ENCODE results near the gene XRCC1.
A peak's percentile ranks its signal among the peaks of the same experiment; 100 is the strongest.
"Not testable (repeated sequence)": the region's sequence is repeated elsewhere in the genome, so short reads cannot be mapped to it uniquely, and the experiment has no call there.

XRCC1 gene

GRCh38 chr19:43548706-43549105 lies 26.6 kb downstream of the XRCC1 start:
- Histone ChIP-seq H3K4me3 (ENCODE audit: low read length in 2 of 2) (no peak overlapping the region), H2BK120ac (ENCODE audit: low read depth, low read length) (no peak overlapping the region), H2AFZ (ENCODE audit: low read length) (no peak overlapping the region), H3K4me1 (ENCODE audit: control insufficient read depth in 2 of 2, insufficient read depth in 1 of 2, low read depth in 1 of 2, low read length in 2 of 2) (no peaks in the 10 kb centered on the region), H3K79me1 (ENCODE audit: low read depth, low read length) (no peaks in the 10 kb centered on the region), H4K8ac (ENCODE audit: low read depth, low read length) (no peak overlapping the region), H3K9me3 (replicated peaks in 1 of 2; ENCODE audit: control insufficient read depth in 2 of 2, insufficient read depth in 1 of 2, low read depth in 1 of 2, low read length in 2 of 2) (no peaks in the 10 kb centered on the region), H3K27ac (replicated peaks; ENCODE audit: low read length) (no peak overlapping the region), H4K91ac (ENCODE audit: low read depth, low read length, poor library complexity) (no peak overlapping the region), H2AK5ac (ENCODE audit: low read depth, low read length) (no peak overlapping the region), H3K27me3 (ENCODE audit: control insufficient read depth in 3 of 3, insufficient read depth in 3 of 3, low read depth in 1 of 3, low read length in 3 of 3) (no peaks in the 10 kb centered on the region), H2BK12ac (ENCODE audit: low read length) (no peak overlapping the region), H3K14ac (ENCODE audit: low read length) (no peak overlapping the region), H2BK15ac (ENCODE audit: low read length) (no peak overlapping the region), H3K36me3 (replicated peaks in 1 of 2; ENCODE audit: control insufficient read depth in 2 of 2, insufficient read depth in 2 of 2, low read length in 2 of 2) (peaks cover 42 to 88% of the 10 kb centered on the region in 2 donors), H3K4ac (ENCODE audit: low read length) (no peak overlapping the region), H3K4me2 (ENCODE audit: insufficient read depth, low read length, poor library complexity, severe bottlenecking) (no peak overlapping the region), H2BK5ac (ENCODE audit: low read length) (no peak overlapping the region), H3K23ac (ENCODE audit: low read depth, low read length, poor library complexity) (no peak overlapping the region), H3K18ac (ENCODE audit: low read length) (no peak overlapping the region), H3K9ac (ENCODE audit: low read depth, low read length, poor library complexity) (no peak overlapping the region)
- DNase-seq (ENCODE audit: low spot score): no peak
- WGBS, 2 donors (ENCODE audit: extremely low coverage in 2 of 2, insufficient read length in 2 of 2, insufficient replicate concordance in 1 of 2): no CpG with 5 or more reads among the region's 2 CpGs

GRCh38 chr19:43547926-43548325 lies 27.4 kb downstream of the XRCC1 start:
- not testable (repeated sequence) for H3K4me2 ChIP-seq (ENCODE audit: insufficient read depth, low read length, poor library complexity, severe bottlenecking); H3K79me1 ChIP-seq (ENCODE audit: low read depth, low read length); H3K4me3 ChIP-seq (ENCODE audit: low read length in 2 of 2); H2BK120ac ChIP-seq (ENCODE audit: low read depth, low read length); H3K4me1 ChIP-seq (ENCODE audit: control insufficient read depth in 2 of 2, insufficient read depth in 1 of 2, low read depth in 1 of 2, low read length in 2 of 2); H2BK15ac ChIP-seq (ENCODE audit: low read length); DNase-seq (ENCODE audit: low spot score); H2BK5ac ChIP-seq (ENCODE audit: low read length); H3K18ac ChIP-seq (ENCODE audit: low read length); H3K9me3 ChIP-seq (replicated peaks in 1 of 2; ENCODE audit: control insufficient read depth in 2 of 2, insufficient read depth in 1 of 2, low read depth in 1 of 2, low read length in 2 of 2); H2AK5ac ChIP-seq (ENCODE audit: low read depth, low read length); H4K8ac ChIP-seq (ENCODE audit: low read depth, low read length); H3K9ac ChIP-seq (ENCODE audit: low read depth, low read length, poor library complexity); H3K4ac ChIP-seq (ENCODE audit: low read length); H4K91ac ChIP-seq (ENCODE audit: low read depth, low read length, poor library complexity); H3K27ac ChIP-seq (replicated peaks; ENCODE audit: low read length); H2AFZ ChIP-seq (ENCODE audit: low read length); H3K27me3 ChIP-seq (ENCODE audit: control insufficient read depth in 3 of 3, insufficient read depth in 3 of 3, low read depth in 1 of 3, low read length in 3 of 3); H2BK12ac ChIP-seq (ENCODE audit: low read length); H3K23ac ChIP-seq (ENCODE audit: low read depth, low read length, poor library complexity); H3K14ac ChIP-seq (ENCODE audit: low read length)
- no CpG with 5 or more reads among the region's 24 CpGs for WGBS, 2 donors (ENCODE audit: extremely low coverage in 2 of 2, insufficient read length in 2 of 2, insufficient replicate concordance in 1 of 2)
- H3K36me3 ChIP-seq (replicated peaks in 1 of 2; ENCODE audit: control insufficient read depth in 2 of 2, insufficient read depth in 2 of 2, low read length in 2 of 2): peaks cover 44 to 88% of the 10 kb centered on the region in 2 donors

- peaks cover 47 to 89% of the 10 kb centered on the region in 2 donors for H3K36me3 ChIP-seq (replicated peaks in 1 of 2; ENCODE audit: control insufficient read depth in 2 of 2, insufficient read depth in 2 of 2, low read length in 2 of 2)
- H3K4me2 ChIP-seq (ENCODE audit: insufficient read depth, low read length, poor library complexity, severe bottlenecking): no peak overlapping the region
- WGBS, 2 donors (ENCODE audit: extremely low coverage in 2 of 2, insufficient read length in 2 of 2, insufficient replicate concordance in 1 of 2): no CpG with 5 or more reads among the region's 3 CpGs
Measured at GRCh38 chr19:43546581-43546980, 28.7 kb downstream of the XRCC1 start.

GRCh38 chr19:43545981-43546380 lies 29.3 kb downstream of the XRCC1 start:
- Histone ChIP-seq H3K18ac (ENCODE audit: low read length) (no peak overlapping the region), H3K14ac (ENCODE audit: low read length) (no peak overlapping the region), H3K79me1 (ENCODE audit: low read depth, low read length) (no peaks in the 10 kb centered on the region), H2AK5ac (ENCODE audit: low read depth, low read length) (no peak overlapping the region), H2BK12ac (ENCODE audit: low read length) (no peak overlapping the region), H3K9me3 (replicated peaks in 1 of 2; ENCODE audit: control insufficient read depth in 2 of 2, insufficient read depth in 1 of 2, low read depth in 1 of 2, low read length in 2 of 2) (no peaks in the 10 kb centered on the region), H4K8ac (ENCODE audit: low read depth, low read length) (peak overlapping the region; percentile 17), H3K36me3 (replicated peaks in 1 of 2; ENCODE audit: control insufficient read depth in 2 of 2, insufficient read depth in 2 of 2, low read length in 2 of 2) (peaks cover 48 to 89% of the 10 kb centered on the region in 2 donors), H3K23ac (ENCODE audit: low read depth, low read length, poor library complexity) (peak overlapping the region; percentile 43), H4K91ac (ENCODE audit: low read depth, low read length, poor library complexity) (no peak overlapping the region), H3K27me3 (ENCODE audit: control insufficient read depth in 3 of 3, insufficient read depth in 3 of 3, low read depth in 1 of 3, low read length in 3 of 3) (no peaks in the 10 kb centered on the region), H3K27ac (replicated peaks; ENCODE audit: low read length) (no peak overlapping the region), H2AFZ (ENCODE audit: low read length) (no peak overlapping the region), H3K4me1 (ENCODE audit: control insufficient read depth in 2 of 2, insufficient read depth in 1 of 2, low read depth in 1 of 2, low read length in 2 of 2) (no peaks in the 10 kb centered on the region), H3K4ac (ENCODE audit: low read length) (no peak overlapping the region), H3K4me2 (ENCODE audit: insufficient read depth, low read length, poor library complexity, severe bottlenecking) (no peak overlapping the region), H2BK120ac (ENCODE audit: low read depth, low read length) (no peak overlapping the region), H3K9ac (ENCODE audit: low read depth, low read length, poor library complexity) (no peak overlapping the region), H2BK5ac (ENCODE audit: low read length) (no peak overlapping the region), H2BK15ac (ENCODE audit: low read length) (no peak overlapping the region), H3K4me3 (ENCODE audit: low read length in 2 of 2) (no peak overlapping the region)
- DNase-seq (ENCODE audit: low spot score): no peak
- WGBS, 2 donors (ENCODE audit: extremely low coverage in 2 of 2, insufficient read length in 2 of 2, insufficient replicate concordance in 1 of 2): no CpG with 5 or more reads among the region's 2 CpGs

More at GRCh38 chr19:43546581-43546980, 28.7 kb downstream of the XRCC1 start:
- Histone ChIP-seq H3K9ac (ENCODE audit: low read depth, low read length, poor library complexity) (no peak overlapping the region), H3K27ac (replicated peaks; ENCODE audit: low read length) (no peak overlapping the region), H3K14ac (ENCODE audit: low read length) (no peak overlapping the region), H2AFZ (ENCODE audit: low read length) (no peak overlapping the region), H3K79me1 (ENCODE audit: low read depth, low read length) (no peaks in the 10 kb centered on the region), H2BK5ac (ENCODE audit: low read length) (no peak overlapping the region), H3K4me1 (ENCODE audit: control insufficient read depth in 2 of 2, insufficient read depth in 1 of 2, low read depth in 1 of 2, low read length in 2 of 2) (no peaks in the 10 kb centered on the region), H2BK15ac (ENCODE audit: low read length) (no peak overlapping the region), H3K18ac (ENCODE audit: low read length) (no peak overlapping the region), H2BK12ac (ENCODE audit: low read length) (no peak overlapping the region), H3K27me3 (ENCODE audit: control insufficient read depth in 3 of 3, insufficient read depth in 3 of 3, low read depth in 1 of 3, low read length in 3 of 3) (no peaks in the 10 kb centered on the region), H3K4ac (ENCODE audit: low read length) (no peak overlapping the region), H4K8ac (ENCODE audit: low read depth, low read length) (no peak overlapping the region), H3K4me3 (ENCODE audit: low read length in 2 of 2) (no peak overlapping the region), H4K91ac (ENCODE audit: low read depth, low read length, poor library complexity) (no peak overlapping the region), H3K23ac (ENCODE audit: low read depth, low read length, poor library complexity) (no peak overlapping the region), H3K9me3 (replicated peaks in 1 of 2; ENCODE audit: control insufficient read depth in 2 of 2, insufficient read depth in 1 of 2, low read depth in 1 of 2, low read length in 2 of 2) (no peaks in the 10 kb centered on the region), H2BK120ac (ENCODE audit: low read depth, low read length) (no peak overlapping the region), H2AK5ac (ENCODE audit: low read depth, low read length) (no peak overlapping the region)
- DNase-seq (ENCODE audit: low spot score): no peak
